Measurements from ENCODE around the gene GNAI2.
"Not testable (repeated sequence)": the region's sequence is repeated elsewhere in the genome, so short reads cannot be mapped to it uniquely, and the experiment has no call there.

GNAI2 gene

GRCh38 chr3:50245251-50245745, 9.3 kb downstream of the GNAI2 start:
- no peak for DNase-seq (ENCODE audit: low read depth)

DNA sequence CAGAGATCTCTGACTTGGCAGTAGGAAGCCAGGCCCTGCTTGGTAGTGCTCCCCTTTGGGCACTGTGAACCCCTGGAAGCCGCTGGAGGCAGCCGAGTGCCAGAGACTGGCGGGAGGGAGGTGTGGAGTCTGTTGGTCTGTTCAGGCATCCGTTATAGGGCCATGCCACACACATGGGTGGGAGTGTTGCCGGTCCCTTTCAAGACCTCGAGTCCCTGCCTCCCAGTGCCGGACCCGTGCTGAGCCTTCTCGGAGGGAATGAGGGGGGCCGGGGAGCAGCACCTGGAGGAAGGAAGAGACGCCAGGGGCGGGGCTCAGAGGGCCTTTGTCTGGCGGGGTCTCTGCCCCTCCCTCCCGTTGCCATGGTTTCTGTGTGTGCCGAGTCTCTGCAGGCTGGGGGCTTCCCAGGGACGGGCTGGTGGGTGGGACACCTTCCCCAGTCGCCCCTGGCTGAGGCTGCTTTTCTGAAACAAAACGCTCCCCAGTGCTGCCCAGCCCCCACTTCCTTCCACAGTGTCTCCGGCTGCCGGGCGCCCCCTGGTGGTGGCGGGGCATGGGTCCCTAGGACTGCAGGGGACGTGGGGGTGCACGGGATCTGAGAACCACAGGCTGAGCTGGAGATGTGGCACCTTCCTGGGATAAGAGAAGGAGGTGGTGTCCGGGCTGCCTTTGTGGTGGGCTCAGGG, 10.0 kb downstream of the GNAI2 start:
- DNase-seq (ENCODE audit: low read depth) = peak; percentile 65

DNA sequence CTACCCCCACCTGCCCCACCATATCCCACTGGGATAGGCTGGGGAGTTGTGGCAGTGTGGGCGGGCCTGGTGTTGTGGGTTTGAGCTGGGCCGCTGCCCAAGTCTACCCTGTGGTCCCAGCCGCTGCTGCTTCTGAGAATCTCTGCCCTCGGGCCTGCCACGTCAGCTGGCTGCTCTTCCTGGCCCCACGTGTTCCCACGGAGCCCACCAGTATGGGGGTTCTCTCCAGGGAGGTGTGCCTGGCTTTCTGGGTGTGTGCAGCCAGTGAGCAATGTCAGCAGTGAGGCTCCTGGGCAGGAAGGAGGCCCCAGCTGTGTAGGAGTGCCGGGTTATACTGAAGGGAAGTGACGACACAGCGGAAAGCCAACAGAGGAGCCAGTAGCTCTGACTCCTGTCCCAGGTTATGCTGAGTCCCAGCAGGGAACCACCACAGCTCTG, 10.5 kb downstream of the GNAI2 start:
- peak; percentile 77 for DNase-seq (ENCODE audit: low read depth)

GRCh38 chr3:50248387-50248786, 12.4 kb downstream of the GNAI2 start:
- no peak for DNase-seq (ENCODE audit: low read depth)

- DNase-seq (ENCODE audit: low read depth) = no peak
Observed at GRCh38 chr3:50249457-50249856, 13.5 kb downstream of the GNAI2 start.

DNA sequence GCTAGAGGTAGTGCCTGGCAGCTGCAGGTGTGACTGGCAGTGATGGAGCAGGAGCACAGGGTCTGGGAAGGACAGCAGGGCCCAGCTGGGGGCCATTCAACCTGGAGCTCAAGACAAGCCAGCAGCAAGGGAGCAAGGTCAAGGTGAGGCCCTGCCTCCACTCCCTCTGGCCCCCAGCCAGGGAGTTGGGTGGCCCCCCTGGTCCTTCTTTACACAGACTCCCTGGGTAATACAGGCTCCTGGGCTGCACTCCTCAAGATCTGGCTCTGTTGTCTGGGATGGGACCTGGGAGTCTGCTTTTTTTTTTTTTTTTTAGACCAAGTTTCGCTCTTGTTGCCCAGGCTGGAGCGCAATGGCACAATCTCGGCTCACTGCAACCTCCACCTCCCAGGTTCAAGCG, 14.5 kb downstream of the GNAI2 start:
- no peak for DNase-seq (ENCODE audit: low read depth)

GRCh38 chr3:50251220-50251619, 15.2 kb downstream of the GNAI2 start:
- DNase-seq (ENCODE audit: low read depth) = peak; percentile 71

DNA sequence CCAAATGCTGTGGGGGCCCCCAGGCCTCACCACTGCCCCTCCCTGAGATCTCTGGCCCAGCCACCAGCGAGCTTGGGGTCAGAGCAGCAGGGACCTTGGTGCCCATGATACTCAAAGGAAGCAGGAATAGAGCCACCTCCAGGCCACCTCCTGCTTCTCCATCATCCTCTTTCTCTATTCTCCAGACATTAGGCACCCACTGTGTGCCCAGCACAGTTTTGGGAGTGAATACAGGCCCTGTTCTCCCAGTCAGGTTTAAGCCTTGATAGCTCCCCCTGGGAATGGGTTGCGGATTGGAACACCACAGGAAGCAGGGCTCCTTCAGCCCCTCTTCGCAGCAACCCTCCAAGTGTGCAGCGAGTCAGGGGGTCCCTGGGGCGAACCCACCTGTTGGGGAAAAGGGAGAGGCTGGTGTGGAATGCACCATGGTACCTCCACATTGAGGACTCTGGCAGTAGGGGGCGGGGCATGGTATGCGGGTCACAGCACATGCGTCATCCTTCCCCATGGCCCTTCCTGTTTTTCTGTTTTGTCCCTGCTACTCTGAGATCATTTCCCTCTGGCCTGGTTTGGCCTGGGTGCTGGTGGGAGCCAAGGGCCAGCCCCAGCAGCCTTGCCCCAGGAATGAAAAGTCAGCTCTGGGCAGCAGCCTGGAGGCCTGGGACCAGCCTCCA, 18.7 kb downstream of the GNAI2 start:
- DNase-seq (ENCODE audit: low read depth) = no peak

GRCh38 chr3:50255251-50255615, 19.2 kb downstream of the GNAI2 start:
- DNase-seq (ENCODE audit: low read depth) = no peak

GRCh38 chr3:50256978-50257890, 21.2 kb downstream of the GNAI2 start:
- no peak for DNase-seq (ENCODE audit: low read depth)

- no peak for DNase-seq (ENCODE audit: low read depth)
Observed at GRCh38 chr3:50258029-50258680, 22.2 kb downstream of the GNAI2 start.

- DNase-seq (ENCODE audit: low read depth) = no peak
Observed at GRCh38 chr3:50258979-50259378, 23.0 kb downstream of the GNAI2 start.

DNA sequence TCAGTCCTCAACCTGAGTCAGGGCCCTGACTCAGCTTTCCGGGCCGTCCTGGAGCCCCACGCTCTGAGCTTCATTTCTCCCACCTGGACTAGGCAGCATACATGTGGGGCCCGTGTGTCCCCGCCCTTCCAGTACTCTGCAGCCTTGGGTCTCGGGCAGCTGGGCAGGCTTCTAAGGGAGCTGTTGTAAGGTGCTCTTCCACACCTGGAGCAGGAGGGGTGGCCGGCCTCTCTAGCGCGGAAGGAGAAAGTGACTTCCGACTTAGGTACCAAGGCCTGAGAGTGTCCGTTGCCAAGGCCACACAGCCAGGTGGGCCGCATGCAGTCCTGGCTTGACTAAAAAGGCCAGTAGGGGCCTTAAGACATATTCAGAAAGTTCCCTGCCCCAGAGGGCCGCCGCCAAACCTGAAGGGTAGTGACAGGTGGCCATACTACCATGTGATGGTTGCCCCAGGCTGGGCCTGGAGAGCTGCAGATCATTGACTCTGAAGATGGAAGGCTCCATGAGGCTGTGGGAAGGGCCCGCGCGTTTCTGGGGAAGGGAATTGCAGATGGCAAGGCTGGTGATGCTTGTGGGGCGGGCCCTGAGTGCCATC, 23.5 kb downstream of the GNAI2 start:
- DNase-seq (ENCODE audit: low read depth) = no peak

GRCh38 chr3:50260027-50260941, 24.3 kb downstream of the GNAI2 start:
- DNase-seq (ENCODE audit: low read depth) = peak; percentile 76

- no peak for DNase-seq (ENCODE audit: low read depth)
Observed at GRCh38 chr3:50260942-50261441, 25.0 kb downstream of the GNAI2 start.

GRCh38 chr3:50261505-50261904, 25.5 kb downstream of the GNAI2 start:
- no peak for DNase-seq (ENCODE audit: low read depth)

- not testable (repeated sequence) for DNase-seq (ENCODE audit: low read depth)
Observed at GRCh38 chr3:50262200-50262599, 26.2 kb downstream of the GNAI2 start.

DNA sequence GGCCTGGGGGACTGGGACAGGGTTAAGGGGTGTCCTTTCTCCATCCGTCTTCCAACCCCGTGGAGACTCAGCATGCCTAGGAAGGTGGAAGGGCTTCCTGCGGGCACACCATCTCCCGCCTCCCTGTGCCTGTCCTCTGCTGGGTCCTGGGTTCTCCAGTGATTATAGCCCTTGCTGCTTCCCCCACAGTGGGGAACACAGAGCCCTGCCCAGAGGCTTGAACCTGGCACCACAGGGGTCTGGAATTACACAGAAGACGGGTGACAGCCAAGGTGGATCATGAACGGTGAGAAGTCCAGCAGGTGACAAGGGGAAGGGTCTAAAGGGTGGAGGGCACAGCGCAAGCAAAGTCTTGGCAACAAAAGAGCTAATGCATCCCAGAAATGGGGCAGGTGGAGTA, 26.8 kb downstream of the GNAI2 start:
- no peak for DNase-seq (ENCODE audit: low read depth)

DNA sequence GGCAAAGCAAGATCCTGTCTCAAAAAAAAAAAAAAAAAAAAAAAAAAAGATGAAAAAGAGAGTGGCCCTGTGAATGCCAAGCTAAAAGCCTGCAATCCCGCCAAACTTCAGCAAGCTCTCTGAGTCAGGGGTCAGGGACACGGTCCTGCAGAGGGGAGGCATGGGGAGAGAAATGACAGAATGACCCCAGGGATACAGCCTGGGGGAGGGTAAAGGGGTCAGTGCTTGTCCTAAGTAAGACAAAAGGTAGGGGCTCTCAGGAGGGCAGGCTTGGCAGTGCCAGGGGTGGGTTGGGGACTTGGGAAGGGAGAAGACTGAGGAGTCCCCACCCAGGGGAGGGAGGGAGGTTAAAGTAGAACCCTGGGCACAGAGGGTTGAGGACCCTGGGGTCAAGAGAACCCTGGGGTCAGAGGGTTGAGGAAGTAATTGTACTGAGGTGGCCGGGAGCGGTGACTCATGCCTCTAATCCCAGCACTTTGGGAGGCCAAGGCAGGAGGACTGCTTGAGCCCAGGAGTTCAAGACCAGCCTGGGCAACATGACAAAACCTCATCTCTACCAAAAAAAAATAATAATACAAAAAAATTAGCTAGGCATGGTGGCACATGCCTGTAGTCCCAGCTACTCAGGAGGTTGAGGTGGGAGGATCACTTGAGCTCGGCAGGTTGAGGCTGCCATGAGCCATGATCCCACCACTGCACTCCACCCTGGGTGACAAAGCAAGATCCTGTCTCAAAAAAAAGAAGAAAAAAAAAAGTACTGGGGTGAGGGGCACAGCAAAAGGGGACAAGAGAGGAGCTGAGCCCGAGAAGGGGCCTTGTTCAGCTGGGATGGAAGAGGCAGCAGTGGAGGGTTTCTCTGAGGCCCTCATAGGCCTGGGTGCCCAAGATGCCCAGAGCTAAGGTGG, 27.7 kb downstream of the GNAI2 start:
- DNase-seq (ENCODE audit: low read depth) = no peak
